ENCODE results near the gene PDZD8.
"Not testable (repeated sequence)": the region's sequence is repeated elsewhere in the genome, so short reads cannot be mapped to it uniquely, and the experiment has no call there.

The PDZD8 gene

DNA sequence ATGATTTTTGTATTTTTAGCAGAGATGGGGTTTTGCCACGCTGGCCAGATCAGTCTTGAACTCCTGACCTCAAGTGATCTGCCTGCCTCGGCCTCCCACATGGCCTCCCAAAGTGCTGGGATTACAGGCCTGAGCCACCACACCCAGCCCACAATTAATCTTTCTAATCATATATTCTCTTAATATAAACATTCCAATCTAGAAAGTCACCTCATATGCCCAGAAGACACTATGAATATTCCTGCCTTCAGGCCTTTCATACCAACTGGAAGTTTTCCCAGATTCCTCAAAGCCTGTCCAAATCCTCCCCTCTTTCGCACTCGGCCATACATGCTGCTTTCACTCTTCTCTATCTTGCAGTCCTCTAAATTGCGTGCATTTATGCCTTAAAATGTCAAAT is 32.6 kb downstream of the PDZD8 start:
- no peak for DNase-seq

DNA sequence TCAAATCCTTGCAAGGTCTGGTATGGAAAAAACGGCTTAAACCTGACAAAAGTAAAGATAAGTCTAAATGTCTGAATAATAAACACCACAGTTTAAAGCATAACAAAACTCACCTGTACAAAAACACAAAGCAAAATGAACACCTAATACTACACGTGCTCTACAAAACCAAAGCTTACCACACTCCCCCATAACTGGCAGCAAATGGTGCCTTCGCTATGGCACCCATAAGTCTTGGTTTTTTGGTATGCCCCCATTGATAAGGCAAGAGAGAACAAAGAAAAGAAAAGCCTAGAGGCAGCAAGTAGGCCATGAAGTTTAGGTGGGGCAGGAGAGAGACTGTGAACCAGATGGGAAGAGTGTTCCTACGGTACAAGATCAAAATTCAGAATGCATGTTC is 34.2 kb downstream of the PDZD8 start:
- no peak for DNase-seq

GRCh38 chr10:117339979-117340378 is 35.3 kb downstream of the PDZD8 start:
- no peak for DNase-seq

DNA sequence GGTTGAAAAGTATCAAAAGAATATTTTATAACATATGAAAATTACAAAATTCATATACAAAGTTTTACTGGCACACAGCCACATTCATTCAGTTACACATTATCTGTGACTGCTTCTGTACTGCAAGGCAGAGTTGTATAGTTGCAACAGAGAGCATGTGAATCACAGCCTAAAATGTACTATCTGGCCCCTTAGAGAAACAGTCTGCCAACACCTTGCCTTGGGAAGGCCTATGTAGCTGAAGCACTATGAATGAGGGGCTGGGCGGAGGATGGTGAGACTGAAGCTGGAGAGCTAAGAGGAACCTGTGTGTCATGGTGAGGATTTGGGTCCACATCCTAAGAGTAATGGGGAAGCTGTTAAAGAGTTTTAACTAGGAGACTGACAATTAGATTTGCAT is 35.7 kb downstream of the PDZD8 start:
- no peak for DNase-seq

DNA sequence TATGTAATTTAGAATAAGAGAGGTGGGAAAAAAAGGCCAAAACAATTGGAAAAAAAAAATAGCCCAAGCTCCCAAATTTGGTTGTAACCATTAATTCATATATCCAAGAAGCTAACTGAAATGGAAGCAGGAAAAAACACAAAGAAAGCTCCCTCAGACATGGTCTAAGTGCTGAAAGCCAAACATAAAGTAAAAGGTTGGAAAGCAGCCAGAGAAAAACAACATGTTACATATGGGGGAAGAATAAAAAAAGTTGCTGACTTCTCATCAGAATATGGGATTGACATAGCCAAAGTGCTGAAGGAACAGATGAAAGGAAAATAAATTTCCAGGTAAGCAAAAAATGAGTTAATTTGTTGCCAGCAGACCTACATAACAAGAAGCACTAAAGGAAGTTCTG is 40.3 kb downstream of the PDZD8 start:
- no peak for DNase-seq

DNA sequence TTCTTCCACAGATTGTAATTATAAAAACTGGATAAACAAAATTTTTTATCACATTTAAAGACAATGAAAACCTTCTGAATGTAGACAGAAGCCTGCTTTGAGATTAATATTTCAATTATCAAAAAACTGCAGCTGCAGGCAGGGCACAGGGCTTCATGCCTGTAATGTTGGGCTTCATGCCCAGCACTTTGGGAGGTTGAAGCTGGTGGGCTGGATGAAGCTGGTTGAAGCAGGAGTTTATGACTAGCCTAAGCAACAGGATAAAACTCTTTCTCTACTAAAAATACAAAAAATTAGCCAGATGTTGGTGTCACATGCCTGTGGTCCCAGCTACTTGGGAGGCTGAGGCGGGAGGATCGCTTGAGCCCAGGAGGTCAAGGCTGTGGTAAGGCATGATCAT is 41.2 kb downstream of the PDZD8 start:
- DNase-seq: no peak

DNA sequence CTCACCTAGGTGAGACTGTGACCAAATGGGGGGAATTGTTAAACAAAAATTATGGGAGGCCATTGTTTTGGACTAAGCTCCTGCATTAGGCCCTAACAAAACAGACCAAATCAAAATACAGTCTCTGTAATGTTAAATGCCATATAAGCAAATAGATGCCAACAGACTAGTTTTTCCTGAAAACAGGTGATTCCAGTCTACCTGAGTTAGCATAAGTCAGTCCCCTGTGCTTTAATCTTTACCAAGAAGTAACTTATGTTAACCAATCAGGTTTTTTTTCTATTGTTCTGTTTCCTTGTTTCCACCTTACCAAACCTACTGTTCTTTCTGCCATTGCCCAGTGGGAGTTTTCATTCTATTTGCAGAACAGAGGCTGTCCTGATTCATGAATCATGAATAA is 48.0 kb downstream of the PDZD8 start:
- DNase-seq: no peak

GRCh38 chr10:117324367-117324766 is 50.9 kb downstream of the PDZD8 start:
- DNase-seq: no peak

- no peak for DNase-seq
These were observed 53.0 kb downstream of the PDZD8 start for GRCh38 chr10:117322260-117322659.

DNA sequence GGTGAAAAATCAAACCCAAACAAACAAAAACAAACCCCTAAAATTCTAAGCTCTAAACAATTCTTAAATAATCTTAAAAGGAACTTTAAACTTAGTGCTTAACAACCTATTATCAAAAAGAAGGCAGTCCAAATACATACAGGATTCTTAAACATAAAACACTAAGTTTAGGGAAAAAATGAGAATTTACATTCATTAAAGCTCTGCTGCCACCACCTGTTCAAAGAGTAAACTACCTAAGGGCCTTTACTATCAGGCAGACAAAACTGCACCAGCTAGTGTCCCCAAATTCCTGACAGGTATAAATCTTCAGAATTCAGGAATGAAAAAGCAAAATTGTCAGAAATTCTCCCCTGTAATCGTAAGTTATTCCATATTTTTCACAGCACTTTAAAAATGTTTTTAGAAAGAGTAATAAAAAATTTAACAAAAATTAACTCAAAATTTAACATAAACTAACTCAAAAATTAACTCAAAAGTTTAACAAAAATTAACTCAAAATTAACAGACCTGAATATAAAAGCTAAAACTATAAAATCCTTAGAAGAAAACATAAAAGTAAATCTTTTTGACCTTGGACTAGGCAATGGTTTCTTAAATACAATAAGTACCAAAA is 55.1 kb downstream of the PDZD8 start:
- DNase-seq: no peak

DNA sequence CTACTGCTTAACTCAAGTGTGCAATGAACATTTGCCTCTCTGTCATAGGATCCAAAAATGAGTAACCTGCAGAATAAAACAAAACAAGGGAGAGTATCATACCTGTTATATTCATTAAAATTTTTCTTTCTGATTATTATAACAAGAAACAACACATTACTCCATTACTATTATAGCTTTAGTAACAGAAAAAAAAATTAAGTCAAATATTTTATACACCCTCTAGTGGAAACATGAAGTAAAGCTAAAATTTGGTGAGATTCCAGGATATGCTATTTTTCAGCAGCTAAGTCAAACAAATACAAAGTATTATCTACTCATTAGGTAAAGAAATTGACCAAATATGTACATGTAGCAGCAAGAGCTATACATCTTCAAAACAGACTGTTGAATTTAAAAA is 56.3 kb downstream of the PDZD8 start:
- no peak for DNase-seq

- no peak for DNase-seq
These were observed 58.5 kb downstream of the PDZD8 start for GRCh38 chr10:117316701-117317100.

DNA sequence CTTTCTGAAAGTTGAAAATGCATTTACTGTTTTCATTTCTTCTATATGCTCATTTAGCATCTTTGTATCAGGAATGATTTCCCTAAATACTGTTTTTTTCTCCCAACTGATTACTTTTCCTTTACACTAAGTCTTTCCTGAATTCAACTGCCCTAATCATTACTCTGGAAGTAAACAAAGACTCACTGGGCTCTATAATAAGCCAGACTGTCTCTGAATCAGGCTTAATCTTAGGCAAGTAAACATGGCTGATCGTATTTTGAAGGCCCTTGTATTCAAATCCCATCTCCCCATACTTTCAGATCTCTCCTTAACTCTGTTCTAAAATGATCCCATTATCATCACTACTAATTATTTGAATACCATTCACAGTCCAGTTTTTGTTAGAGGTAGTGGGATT is 61.6 kb downstream of the PDZD8 start:
- no peak for DNase-seq

GRCh38 chr10:117312430-117312829 is 62.8 kb downstream of the PDZD8 start:
- no peak for DNase-seq

- no peak for DNase-seq
These were observed 64.0 kb downstream of the PDZD8 start for GRCh38 chr10:117311261-117311660.

DNA sequence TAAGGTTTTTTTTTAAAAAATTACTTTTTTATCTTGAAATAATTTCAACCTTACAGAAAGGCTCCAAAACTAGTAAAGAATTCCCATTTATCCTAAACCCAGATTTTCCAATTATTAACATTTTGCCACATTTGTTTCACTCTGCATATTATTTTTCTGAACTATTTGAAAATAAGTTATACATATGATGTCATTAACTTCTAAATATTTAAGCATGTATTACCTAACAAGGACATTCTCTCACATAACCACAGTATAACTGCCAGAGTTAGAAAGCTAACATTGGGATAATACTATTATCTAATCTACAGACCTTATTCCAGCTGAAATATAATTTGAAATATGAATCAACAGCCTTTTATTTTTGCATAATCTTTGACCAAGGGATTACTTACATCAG is 68.6 kb downstream of the PDZD8 start:
- DNase-seq: no peak

GRCh38 chr10:117303451-117303850 is 71.8 kb downstream of the PDZD8 start:
- DNase-seq: not testable (repeated sequence)

DNA sequence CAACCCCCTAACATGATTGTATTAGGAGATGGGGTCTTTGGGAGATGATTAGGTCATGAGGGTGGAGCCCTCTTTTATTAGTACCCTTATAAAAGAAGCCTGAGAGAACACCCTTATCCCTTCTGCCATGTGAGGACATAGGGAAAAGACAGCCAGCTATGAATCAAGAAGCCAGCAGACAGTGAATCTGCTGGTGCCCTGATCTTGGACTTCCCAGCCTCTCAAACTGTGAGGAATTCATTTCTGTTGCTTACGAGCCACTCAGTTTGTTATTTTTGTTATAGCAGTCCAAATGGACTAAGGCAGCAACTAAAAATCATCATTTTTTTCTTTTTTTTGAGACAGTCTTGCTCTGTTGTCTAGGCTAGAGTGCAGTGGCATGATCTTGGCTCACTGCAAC is 74.6 kb downstream of the PDZD8 start:
- DNase-seq: no peak

- no peak for DNase-seq
These were observed 75.8 kb downstream of the PDZD8 start for GRCh38 chr10:117299435-117299834.

- DNase-seq: no peak
These were observed 77.0 kb downstream of the PDZD8 start for GRCh38 chr10:117298219-117298618.

GRCh38 chr10:117294735-117295134 is 80.5 kb downstream of the PDZD8 start:
- no peak for DNase-seq

DNA sequence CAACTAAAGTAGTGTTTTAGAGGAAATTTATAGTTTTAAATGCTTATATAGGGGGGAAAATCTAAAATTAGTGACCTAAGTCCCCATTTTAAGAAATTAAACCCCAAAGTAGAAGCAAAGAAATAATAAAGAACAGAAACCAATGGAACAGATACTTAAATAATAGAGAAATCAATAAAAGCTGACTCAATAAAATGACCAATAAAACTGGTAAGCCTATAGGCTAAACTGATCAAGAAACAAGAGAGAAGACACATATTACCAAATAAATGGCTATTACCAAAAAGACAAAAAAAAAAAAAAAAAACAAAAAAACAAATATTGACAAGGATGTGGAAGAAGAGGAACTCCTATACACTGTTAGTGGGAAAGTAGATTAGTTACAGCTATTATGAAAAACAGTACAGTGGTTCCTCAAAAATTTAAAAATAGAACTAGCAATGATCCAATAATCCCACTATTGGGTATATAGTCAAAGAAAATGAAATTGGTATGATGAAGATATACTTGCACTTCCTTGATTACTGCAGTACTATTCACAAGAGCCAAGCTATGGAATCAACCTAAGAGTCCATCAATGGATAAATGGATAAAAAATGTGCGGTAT is 81.1 kb downstream of the PDZD8 start:
- DNase-seq: no peak

GRCh38 chr10:117290872-117291271 is 84.4 kb downstream of the PDZD8 start:
- not testable (repeated sequence) for DNase-seq

GRCh38 chr10:117284716-117285494 is 90.3 kb downstream of the PDZD8 start:
- DNase-seq: no peak
